Measurements from ENCODE around the gene AJAP1.

AJAP1 gene

GRCh38 chr1:4631321-4631720 is 23.1 kb upstream of the AJAP1 start:
- no peak for DNase-seq

GRCh38 chr1:4633346-4633745 is 21.1 kb upstream of the AJAP1 start:
- DNase-seq = no peak

GRCh38 chr1:4634156-4634792 is 20.1 kb upstream of the AJAP1 start:
- no peak for DNase-seq

GRCh38 chr1:4634793-4635406 is 19.5 kb upstream of the AJAP1 start:
- DNase-seq = no peak

GRCh38 chr1:4636186-4636585 is 18.2 kb upstream of the AJAP1 start:
- DNase-seq = no peak

GRCh38 chr1:4636644-4637380 is 17.6 kb upstream of the AJAP1 start:
- no peak for DNase-seq

GRCh38 chr1:4637616-4638344 is 16.6 kb upstream of the AJAP1 start:
- no peak for DNase-seq

GRCh38 chr1:4638345-4638729 is 16.1 kb upstream of the AJAP1 start:
- DNase-seq = no peak

GRCh38 chr1:4640931-4641330 is 13.5 kb upstream of the AJAP1 start:
- DNase-seq = no peak

- no peak for DNase-seq
Measured at GRCh38 chr1:4647391-4647790, 7.0 kb upstream of the AJAP1 start.

GRCh38 chr1:4648657-4649056 is 5.8 kb upstream of the AJAP1 start:
- DNase-seq = no peak

GRCh38 chr1:4650481-4650880 is 3.9 kb upstream of the AJAP1 start:
- no peak for DNase-seq

- DNase-seq = no peak
Measured at GRCh38 chr1:4650981-4651380, 3.4 kb upstream of the AJAP1 start.

- peak; percentile 22 to 38 for DNase-seq
Measured at GRCh38 chr1:4652631-4653327, 1.6 kb upstream of the AJAP1 start.

GRCh38 chr1:4653328-4653660 is 1.1 kb upstream of the AJAP1 start:
- no peak for DNase-seq

GRCh38 chr1:4654764-4655673 is 610 bp downstream of the AJAP1 start:
- DNase-seq = no peak

GRCh38 chr1:4655674-4656532 is 1.5 kb downstream of the AJAP1 start:
- DNase-seq = peak; percentile 13 to 43

GRCh38 chr1:4656533-4657140 is 2.2 kb downstream of the AJAP1 start:
- no peak for DNase-seq

GRCh38 chr1:4657244-4657789 is 2.9 kb downstream of the AJAP1 start:
- no peak for DNase-seq

GRCh38 chr1:4657960-4658541 is 3.6 kb downstream of the AJAP1 start:
- no peak for DNase-seq

All from SHP77 (cell line).